ENCODE data around the gene ELP4.

DNA sequence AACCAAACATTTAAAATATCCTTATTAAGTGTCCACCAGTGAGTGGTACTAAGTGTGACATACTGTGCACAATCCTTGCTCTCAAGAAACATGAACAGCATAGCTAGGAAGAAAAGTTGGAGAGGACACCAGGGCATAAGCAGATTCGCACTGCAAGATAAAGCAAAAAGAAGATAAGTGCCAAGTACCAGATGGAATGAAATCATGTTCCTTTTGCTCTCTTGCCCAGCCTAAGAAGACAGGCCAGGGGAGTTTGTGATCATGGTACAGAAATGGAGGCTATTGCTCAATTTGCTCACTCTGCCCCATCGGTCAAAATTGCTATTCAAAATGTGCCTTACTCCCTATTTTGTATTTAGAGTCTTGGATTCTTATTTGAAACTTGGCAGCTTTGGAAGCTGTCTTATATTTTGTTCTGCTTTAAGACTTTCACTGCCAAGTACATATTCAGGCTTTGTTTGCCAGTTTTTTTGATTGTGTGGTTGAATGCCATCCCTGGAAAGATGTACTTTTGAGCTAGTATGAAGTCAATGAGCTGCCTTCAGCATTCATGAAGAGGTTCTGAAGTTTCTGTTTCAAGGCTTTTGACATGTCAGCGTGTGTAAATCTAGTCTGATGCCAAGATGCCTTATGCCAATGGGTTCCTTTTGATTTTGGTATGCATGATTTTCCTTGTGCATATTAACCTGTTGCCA lies 211.3 kb downstream of the ELP4 start:
- TF ChIP-seq, protein P1, sequence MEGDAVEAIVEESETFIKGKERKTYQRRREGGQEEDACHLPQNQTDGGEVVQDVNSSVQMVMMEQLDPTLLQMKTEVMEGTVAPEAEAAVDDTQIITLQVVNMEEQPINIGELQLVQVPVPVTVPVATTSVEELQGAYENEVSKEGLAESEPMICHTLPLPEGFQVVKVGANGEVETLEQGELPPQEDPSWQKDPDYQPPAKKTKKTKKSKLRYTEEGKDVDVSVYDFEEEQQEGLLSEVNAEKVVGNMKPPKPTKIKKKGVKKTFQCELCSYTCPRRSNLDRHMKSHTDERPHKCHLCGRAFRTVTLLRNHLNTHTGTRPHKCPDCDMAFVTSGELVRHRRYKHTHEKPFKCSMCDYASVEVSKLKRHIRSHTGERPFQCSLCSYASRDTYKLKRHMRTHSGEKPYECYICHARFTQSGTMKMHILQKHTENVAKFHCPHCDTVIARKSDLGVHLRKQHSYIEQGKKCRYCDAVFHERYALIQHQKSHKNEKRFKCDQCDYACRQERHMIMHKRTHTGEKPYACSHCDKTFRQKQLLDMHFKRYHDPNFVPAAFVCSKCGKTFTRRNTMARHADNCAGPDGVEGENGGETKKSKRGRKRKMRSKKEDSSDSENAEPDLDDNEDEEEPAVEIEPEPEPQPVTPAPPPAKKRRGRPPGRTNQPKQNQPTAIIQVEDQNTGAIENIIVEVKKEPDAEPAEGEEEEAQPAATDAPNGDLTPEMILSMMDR (IDR thresholded peaks at IDR 0.05 in 2 of 3, conservative IDR thresholded peaks at IDR 0.05 in 1 of 3; ENCODE audit: borderline replicate concordance in 1 of 3, insufficient read depth in 1 of 3, low read depth in 2 of 3, low read length in 2 of 3), result no peak
- TF ChIP-seq, protein P2, sequence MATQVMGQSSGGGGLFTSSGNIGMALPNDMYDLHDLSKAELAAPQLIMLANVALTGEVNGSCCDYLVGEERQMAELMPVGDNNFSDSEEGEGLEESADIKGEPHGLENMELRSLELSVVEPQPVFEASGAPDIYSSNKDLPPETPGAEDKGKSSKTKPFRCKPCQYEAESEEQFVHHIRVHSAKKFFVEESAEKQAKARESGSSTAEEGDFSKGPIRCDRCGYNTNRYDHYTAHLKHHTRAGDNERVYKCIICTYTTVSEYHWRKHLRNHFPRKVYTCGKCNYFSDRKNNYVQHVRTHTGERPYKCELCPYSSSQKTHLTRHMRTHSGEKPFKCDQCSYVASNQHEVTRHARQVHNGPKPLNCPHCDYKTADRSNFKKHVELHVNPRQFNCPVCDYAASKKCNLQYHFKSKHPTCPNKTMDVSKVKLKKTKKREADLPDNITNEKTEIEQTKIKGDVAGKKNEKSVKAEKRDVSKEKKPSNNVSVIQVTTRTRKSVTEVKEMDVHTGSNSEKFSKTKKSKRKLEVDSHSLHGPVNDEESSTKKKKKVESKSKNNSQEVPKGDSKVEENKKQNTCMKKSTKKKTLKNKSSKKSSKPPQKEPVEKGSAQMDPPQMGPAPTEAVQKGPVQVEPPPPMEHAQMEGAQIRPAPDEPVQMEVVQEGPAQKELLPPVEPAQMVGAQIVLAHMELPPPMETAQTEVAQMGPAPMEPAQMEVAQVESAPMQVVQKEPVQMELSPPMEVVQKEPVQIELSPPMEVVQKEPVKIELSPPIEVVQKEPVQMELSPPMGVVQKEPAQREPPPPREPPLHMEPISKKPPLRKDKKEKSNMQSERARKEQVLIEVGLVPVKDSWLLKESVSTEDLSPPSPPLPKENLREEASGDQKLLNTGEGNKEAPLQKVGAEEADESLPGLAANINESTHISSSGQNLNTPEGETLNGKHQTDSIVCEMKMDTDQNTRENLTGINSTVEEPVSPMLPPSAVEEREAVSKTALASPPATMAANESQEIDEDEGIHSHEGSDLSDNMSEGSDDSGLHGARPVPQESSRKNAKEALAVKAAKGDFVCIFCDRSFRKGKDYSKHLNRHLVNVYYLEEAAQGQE (IDR thresholded peaks at IDR 0.05; ENCODE audit: low read depth), result no peak

Data from HCT116 (cell line).